T-helper 17 cell (primary cell): ENCODE measurements around the gene FRMD4A. TPM values are rescaled to one million over a fixed set of nuclear protein-coding genes. Genes with fewer than 3 reads are reported as not detected.
A peak's percentile ranks its signal among the peaks of the same experiment; 100 is the strongest.
"Not testable (repeated sequence)": the region's sequence is repeated elsewhere in the genome, so short reads cannot be mapped to it uniquely, and the experiment has no call there.

Source experiments
- ATAC-seq: fragments of 150-1000 bp; cut with Tn5 transposase; 2 replicates; pipeline ENCODE4 v1.10.0; 2021; ENCODE audit warnings: mild to moderate bottlenecking, moderate library complexity
- DNase-seq, 3 donors: peaks; one replicate each; pipeline versions ENCODE4 v3.0.0 to v3.0.0-alpha.2; 2020 to 2021
- H3K9me3 ChIP-seq: one replicate; pipeline ENCODE4 v1.7.0; 2013; ENCODE audit warnings: low read length, mild to moderate bottlenecking; ENCODE audit not compliant: control insufficient read depth, poor library complexity, severe bottlenecking
- H3K27ac Mint-ChIP-seq: one replicate; pipeline ENCODE4 v1.8.0; 2022; ENCODE audit warnings: mild to moderate bottlenecking, moderate library complexity, mixed read lengths
- H3K27me3 Mint-ChIP-seq: one replicate; pipeline ENCODE4 v1.8.0; 2022; ENCODE audit warnings: mixed read lengths
- H3K36me3 Mint-ChIP-seq: one replicate; pipeline ENCODE4 v1.8.0; 2022; ENCODE audit warnings: low read depth, mixed read lengths
- H3K4me1 Mint-ChIP-seq: one replicate; pipeline ENCODE4 v1.8.0; 2022; ENCODE audit warnings: mild to moderate bottlenecking, mixed read lengths
- H3K4me3 Mint-ChIP-seq: one replicate; pipeline ENCODE4 v1.8.0; 2022; ENCODE audit warnings: mild to moderate bottlenecking, moderate library complexity, mixed read lengths
- total RNA-seq, 4 donors: library from RNA in 2 of 4; stranded (reverse) in 2 of 4; gene quantifications; one replicate each; pipeline ENCODE4 v1.2.3 and lab custom pipeline; 2022 to 2026

Gene FRMD4A
- total RNA-seq, 2 donors from 2014 or later, result 1.3 to 2.7 TPM

DNA sequence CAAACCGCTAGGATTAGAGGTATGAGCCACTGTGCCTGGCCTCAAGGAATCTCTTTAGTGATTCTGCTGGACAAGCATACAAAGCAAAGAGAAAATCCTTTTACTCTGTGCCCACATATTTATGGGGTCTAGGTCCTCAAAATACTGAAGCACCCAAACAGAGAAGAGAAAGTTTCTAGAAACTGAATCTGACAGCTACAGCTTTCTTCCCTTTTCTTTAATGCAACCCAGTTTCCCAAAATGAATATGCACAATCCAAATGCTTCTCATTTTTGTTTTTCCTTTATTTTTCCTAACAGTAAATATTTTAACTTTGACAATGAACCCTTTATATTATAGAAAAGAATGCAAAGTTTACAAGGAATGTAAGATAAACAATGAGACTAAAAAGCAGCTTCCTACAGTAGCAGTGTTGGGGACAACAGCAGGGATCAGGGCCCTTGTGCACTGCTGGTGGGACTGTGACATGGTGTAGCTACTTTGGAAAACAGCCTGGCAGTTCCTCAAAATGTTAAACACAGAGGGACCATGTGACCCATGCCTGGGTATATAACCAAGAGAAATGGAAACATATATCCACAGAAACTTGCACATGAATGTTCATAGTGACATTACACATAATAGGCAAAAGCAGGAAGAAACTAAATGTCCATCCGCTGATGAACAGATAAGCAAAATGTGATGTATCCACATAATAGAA is 418.8 kb downstream of the FRMD4A start:
- Mint-ChIP-seq H3K4me1 (peaks cover 2% of the 10 kb centered on the region), H3K36me3 (no peaks in the 10 kb centered on the region), H3K27me3 (no peaks in the 10 kb centered on the region), H3K4me3 (no peak overlapping the region), H3K27ac (no peak overlapping the region)
- ATAC-seq (no peak), DNase-seq (no peak)
- no peaks in the 10 kb centered on the region for H3K9me3 ChIP-seq

DNA sequence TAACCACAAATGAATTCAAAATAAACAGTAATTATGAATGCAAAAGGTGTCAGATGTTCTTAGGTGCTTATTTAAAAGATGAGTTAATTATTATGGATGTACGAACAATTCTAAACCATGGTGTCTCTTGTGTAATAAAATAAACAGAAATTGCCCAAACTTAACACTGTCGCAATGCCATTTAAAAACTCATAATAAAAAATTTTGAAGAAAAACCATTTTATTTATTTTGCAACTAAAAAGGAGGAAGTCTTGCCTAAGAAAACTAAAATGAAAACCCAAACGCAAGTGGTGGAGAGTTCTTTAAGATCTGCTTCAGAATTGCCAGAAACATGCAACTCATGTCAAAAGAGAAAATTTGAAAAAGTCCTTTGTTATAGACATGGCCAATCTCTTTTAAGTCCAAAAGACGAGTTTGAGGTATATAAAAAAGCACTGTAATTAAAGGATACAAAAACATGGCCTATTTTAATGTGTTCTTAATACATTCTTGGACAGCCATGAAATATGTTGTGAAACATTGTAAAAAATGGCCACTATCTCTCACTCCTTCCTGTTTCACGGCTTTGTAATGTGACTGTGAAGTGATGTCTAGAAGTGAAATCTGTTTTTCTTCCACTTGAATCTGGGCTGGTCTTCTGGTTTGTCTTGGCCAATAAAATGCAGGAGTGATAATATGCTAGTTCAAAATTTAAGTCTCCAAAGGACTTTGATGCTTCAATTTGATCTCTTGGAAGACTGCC is 421.0 kb downstream of the FRMD4A start:
- H3K9me3 ChIP-seq, result no peaks in the 10 kb centered on the region
- Mint-ChIP-seq H3K27me3 (no peaks in the 10 kb centered on the region), H3K4me3 (no peak overlapping the region), H3K36me3 (no peaks in the 10 kb centered on the region), H3K4me1 (peaks cover 4% of the 10 kb centered on the region), H3K27ac (no peak overlapping the region)
- DNase-seq, result no peak
- no peak for ATAC-seq

DNA sequence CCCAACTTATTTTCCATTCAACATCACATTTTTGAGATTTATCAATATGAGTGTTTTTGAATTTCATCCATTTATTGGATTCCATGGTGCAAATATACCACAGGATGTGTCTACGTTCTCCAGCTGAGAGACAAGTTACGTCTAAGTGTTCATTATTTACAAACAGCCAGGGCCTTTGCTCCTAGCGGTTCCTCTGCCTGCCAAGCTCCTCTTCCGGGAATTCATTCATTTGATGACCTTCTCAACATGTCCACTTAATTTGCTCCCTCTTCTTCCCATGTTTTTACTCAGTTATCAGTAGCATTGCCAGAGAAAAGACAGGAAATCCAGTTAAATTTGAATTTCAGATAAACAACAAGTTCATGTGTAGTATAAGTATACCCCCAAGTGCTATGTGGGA is 422.2 kb downstream of the FRMD4A start:
- no peaks in the 10 kb centered on the region for H3K27me3 Mint-ChIP-seq
- H3K27ac Mint-ChIP-seq, result no peak overlapping the region
- no peaks in the 10 kb centered on the region for H3K36me3 Mint-ChIP-seq
- ATAC-seq (no peak), DNase-seq (no peak)
- no peak overlapping the region for H3K4me3 Mint-ChIP-seq
- no peaks in the 10 kb centered on the region for H3K9me3 ChIP-seq
- H3K4me1 Mint-ChIP-seq, result peaks cover 6% of the 10 kb centered on the region

DNA sequence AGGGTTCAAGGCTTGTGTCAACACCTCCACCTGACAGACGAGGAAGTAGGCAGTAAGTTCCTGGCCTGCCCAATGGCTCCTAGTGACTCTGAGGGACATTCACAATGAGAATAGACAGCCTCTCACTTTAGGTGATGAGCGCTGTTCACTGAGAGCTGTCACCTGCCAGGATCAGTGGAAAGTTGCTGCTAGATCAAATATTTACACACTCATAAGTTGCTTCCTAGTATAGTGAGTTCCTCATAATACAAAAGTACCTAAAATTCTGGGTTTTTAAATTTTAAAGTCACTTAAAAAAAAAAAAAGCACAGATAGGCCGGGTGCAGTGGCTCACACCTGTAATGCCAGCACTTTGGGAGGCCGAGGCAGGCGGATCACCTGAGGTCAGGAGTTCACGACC is 423.2 kb downstream of the FRMD4A start:
- DNase-seq (no peak), ATAC-seq (no peak)
- no peak overlapping the region for H3K4me3 Mint-ChIP-seq
- peaks cover 6% of the 10 kb centered on the region for H3K4me1 Mint-ChIP-seq
- H3K27ac Mint-ChIP-seq, result no peak overlapping the region
- H3K36me3 Mint-ChIP-seq, result no peaks in the 10 kb centered on the region
- no peaks in the 10 kb centered on the region for H3K27me3 Mint-ChIP-seq
- H3K9me3 ChIP-seq, result no peaks in the 10 kb centered on the region

DNA sequence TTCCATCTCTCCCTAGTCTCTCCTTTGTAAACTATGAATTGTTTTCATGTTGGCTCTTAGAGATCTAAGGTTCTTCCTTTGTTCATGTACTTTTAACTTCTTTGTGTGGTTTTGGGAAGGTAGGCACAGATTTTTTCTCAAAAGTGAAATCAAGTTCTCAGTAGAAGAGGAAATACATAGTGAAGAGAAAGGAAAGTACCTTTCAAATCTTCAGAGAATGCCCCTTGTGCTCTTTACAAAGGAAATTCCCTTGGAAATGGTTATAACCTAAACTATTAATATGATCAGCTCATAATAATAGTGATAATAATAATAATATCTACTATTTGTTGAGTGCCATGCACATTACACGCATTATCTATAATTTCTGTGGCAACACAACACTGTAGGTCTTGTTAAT is 425.4 kb downstream of the FRMD4A start:
- Mint-ChIP-seq H3K36me3 (no peaks in the 10 kb centered on the region), H3K27ac (no peak overlapping the region), H3K27me3 (no peaks in the 10 kb centered on the region), H3K4me1 (peaks cover 4% of the 10 kb centered on the region), H3K4me3 (no peak overlapping the region)
- DNase-seq (no peak), ATAC-seq (no peak)
- no peaks in the 10 kb centered on the region for H3K9me3 ChIP-seq

DNA sequence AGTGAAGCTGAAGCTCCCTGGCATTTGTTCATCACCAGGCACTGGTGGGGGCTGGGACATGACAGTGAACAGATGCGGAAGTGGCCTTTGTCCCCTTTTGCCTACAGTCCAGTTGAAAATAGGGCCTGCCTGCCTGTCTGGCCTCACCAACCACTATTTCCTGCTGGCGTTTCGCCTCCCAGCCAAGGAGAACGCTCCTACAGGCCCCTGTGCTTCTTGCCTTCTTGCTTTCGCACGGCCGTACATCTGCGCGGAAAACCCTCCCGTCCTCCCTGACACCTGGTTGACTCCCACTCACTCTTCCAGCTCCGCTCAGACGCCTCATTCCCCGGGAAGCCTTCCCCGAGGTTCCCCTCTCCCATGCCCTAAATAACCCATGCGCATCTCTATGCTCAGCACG is 426.7 kb downstream of the FRMD4A start:
- Mint-ChIP-seq H3K4me3 (no peak overlapping the region), H3K27ac (no peak overlapping the region), H3K36me3 (no peaks in the 10 kb centered on the region), H3K4me1 (peaks cover 4% of the 10 kb centered on the region), H3K27me3 (no peaks in the 10 kb centered on the region)
- DNase-seq, result no peak
- no peak for ATAC-seq
- no peaks in the 10 kb centered on the region for H3K9me3 ChIP-seq

DNA sequence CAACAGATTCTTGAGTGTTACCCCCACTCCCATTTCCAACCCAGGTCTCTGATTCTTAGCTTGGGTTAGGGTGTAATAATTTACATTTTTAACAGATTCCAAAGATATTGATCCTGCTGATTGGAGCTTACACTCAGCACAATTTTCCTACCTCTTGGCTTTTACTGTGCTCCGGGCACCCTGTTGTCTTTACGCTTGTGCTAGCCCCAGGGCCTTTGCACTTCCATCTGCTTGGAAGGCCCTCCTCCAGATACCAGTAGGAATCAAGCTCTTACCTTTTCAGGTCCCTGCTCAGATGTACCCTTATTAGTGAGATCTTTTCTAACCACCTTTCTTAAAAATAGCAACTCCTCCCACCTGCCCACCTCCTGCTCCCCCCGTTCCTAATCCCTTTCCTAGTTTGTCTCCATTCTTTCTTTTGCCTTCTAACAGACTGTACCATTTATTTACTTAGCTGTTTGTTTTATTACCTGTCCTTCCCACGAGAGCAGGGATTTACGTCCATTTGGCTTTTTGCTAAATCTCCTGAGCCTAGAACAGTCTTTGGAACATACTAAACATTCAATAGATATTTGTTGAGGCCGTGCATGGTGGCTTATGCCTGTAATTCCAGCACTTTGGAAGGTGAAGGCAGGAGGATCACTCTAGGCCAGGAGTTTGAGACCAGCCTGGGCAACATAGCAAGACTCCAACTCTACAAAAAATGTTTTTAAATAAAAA is 427.7 kb downstream of the FRMD4A start:
- H3K9me3 ChIP-seq, result no peaks in the 10 kb centered on the region
- H3K4me3 Mint-ChIP-seq, result no peak overlapping the region
- no peaks in the 10 kb centered on the region for H3K27me3 Mint-ChIP-seq
- peaks cover 4% of the 10 kb centered on the region for H3K4me1 Mint-ChIP-seq
- H3K27ac Mint-ChIP-seq, result no peak overlapping the region
- DNase-seq, result no peak
- ATAC-seq, result no peak
- H3K36me3 Mint-ChIP-seq, result no peaks in the 10 kb centered on the region

DNA sequence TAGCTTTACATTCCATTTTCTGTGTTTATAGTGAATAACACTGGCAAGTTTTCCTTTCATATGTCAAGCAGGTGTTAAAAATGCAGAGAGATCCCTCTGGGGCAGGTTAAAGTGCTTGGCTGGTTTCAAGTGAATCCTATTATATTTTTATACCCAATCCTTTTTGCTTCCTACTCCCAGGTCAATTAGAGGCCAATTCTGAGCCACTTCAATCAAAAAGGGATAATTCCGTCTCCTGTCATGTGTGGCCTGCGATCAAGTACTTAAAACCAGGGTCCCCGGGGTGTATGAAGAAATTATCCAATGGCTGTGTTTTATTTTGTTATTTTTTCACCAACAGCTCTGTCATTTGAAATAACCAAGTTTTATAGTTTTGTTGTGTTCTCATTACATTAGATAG is 430.8 kb downstream of the FRMD4A start:
- ATAC-seq, result no peak
- Mint-ChIP-seq H3K36me3 (no peaks in the 10 kb centered on the region), H3K27me3 (no peaks in the 10 kb centered on the region), H3K4me1 (peaks cover 2% of the 10 kb centered on the region), H3K27ac (no peak overlapping the region), H3K4me3 (no peak overlapping the region)
- no peaks in the 10 kb centered on the region for H3K9me3 ChIP-seq
- DNase-seq, result no peak

DNA sequence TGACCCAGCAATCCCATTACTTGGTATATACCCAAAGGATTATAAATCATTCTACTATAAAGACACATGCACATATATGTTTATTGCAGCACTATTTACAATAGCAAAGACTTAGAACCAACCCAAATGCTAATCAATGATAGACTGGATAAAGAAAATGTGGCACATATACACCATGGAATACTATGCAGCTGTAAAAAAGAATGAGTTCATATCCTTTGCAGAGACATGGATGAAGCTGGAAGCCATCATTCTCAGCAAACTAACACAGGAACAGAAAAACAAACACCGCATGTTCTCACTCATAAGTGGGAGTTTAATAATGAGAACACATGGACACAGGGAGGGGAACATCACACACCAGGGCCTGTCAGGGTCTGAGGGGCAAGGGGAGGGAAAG is 434.6 kb downstream of the FRMD4A start:
- Mint-ChIP-seq H3K27me3 (peaks cover 32% of the 10 kb centered on the region), H3K4me1 (peaks cover 15% of the 10 kb centered on the region)
- H3K9me3 ChIP-seq, DNase-seq, H3K4me3 Mint-ChIP-seq, H3K27ac Mint-ChIP-seq, H3K36me3 Mint-ChIP-seq, ATAC-seq: not testable (repeated sequence)

DNA sequence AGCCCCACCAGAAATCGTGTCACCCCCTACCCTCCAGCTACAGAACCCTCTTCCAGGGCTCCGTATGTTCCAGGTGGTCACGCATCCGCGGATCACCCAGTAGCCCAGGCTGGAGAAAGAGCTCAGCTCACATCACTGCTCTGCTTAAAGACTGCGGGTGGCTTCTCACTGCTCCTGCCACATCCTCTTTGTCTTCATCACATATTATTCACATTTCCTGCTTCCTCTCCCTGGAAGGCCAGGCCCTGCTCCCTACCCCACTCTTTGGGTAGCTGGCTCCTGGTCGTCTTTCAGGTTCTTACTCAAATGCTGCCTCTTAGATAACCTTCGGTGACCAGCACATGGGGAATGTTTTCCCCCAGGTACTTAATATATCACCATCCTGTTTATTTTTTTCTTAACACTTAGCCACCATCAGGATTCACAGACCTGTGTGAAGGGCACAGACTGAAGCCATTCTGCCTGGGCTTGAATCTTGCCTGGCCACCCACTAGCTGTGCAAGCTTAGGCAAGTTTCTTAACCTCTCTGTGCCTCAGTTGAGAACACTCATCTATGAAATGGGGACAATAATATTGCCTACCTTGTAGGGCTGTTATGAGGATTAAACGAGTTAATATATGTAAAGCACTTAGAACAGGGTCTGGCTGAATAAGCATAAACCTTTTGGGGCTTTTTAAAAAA is 436.2 kb downstream of the FRMD4A start:
- no peaks in the 10 kb centered on the region for H3K9me3 ChIP-seq
- peaks cover 15% of the 10 kb centered on the region for H3K4me1 Mint-ChIP-seq
- peaks cover 48% of the 10 kb centered on the region for H3K27me3 Mint-ChIP-seq
- no peak overlapping the region for H3K4me3 Mint-ChIP-seq
- H3K27ac Mint-ChIP-seq, result no peak overlapping the region
- ATAC-seq (no peak), DNase-seq (no peak)
- peaks cover 7% of the 10 kb centered on the region for H3K36me3 Mint-ChIP-seq

DNA sequence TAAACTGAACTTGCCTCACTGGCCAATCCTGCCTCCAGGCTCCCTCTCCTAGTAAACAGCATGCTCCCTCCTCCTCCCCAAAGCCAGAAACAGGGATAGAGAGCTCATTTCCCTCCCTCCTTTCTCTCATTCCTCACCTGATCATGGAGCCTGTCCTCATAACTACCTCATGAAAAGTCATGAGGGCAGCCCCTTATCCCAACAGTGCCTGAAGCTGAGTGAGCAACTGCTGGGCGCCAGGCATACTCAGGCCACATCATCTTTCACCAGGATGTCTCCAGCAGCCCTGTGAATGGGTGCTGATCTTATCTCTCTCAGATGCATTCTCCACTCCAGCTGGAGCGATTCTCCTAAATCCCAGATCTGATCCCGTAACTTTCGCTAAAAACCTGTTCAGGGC is 436.8 kb downstream of the FRMD4A start:
- ATAC-seq (no peak), DNase-seq (no peak)
- no peaks in the 10 kb centered on the region for H3K9me3 ChIP-seq
- Mint-ChIP-seq H3K36me3 (peaks cover 7% of the 10 kb centered on the region), H3K27ac (no peak overlapping the region), H3K4me3 (no peak overlapping the region), H3K4me1 (peaks cover 15% of the 10 kb centered on the region), H3K27me3 (peaks cover 54% of the 10 kb centered on the region)

DNA sequence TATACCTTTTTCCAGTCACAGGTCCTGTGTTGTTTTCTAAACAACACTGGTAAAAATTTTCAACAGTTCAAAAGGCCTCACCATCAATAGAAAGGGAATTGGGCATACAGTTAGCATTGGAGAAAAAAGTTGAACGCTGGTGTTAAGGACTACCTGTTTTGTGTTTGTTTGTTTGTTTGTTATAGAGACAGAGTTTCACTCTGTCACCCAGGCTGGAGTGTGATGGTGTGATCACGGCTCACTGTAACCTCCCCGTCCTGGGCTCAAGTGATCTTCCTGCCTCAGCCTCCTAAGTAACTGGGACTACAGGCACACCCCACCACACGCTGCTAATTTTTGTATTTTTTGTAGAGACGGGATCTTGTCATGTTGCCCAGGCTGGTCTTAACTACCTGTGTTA is 437.9 kb downstream of the FRMD4A start:
- peak overlapping the region; percentile 84 for H3K4me3 Mint-ChIP-seq
- no peak for DNase-seq
- H3K27me3 Mint-ChIP-seq, result peaks cover 65% of the 10 kb centered on the region
- no peak for ATAC-seq
- peaks cover 7% of the 10 kb centered on the region for H3K36me3 Mint-ChIP-seq
- H3K27ac Mint-ChIP-seq, result no peak overlapping the region
- peaks cover 15% of the 10 kb centered on the region for H3K4me1 Mint-ChIP-seq
- H3K9me3 ChIP-seq, result no peaks in the 10 kb centered on the region

DNA sequence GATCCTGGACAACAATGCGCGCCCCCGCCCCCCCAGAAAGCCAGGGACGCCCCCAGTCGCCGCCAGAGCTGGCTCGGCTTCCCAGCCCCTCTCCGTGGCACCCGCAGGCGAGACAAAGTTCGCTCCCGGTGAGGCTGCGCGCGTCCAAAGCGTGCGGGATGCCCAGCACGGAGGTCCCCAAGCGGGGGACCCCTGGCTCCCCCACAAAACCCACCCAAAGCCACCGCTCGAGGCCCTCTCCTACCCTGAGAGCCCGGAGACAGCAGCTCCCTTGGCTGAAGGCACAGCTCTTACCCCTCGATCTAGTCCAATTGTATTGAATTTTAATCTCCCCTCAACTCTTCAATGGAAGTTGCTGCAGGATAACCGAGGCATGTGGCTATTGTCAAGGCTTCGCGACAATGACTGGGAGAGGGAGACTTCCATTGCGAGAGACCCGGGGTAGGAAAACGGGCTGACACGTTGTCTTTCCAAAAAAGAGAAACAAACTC is 438.7 kb downstream of the FRMD4A start:
- ATAC-seq (no peak), DNase-seq (no peak)
- Mint-ChIP-seq H3K36me3 (peaks cover 7% of the 10 kb centered on the region), H3K4me3 (peak overlapping the region; percentile 84), H3K27ac (no peak overlapping the region), H3K27me3 (peaks cover 73% of the 10 kb centered on the region), H3K4me1 (peaks cover 20% of the 10 kb centered on the region)
- no peaks in the 10 kb centered on the region for H3K9me3 ChIP-seq
